AG04449 (cell line): ENCODE data around the gene MAP3K14.

ENCODE experiments used
- CTCF ChIA-PET: fragments of 350-600 bp; formaldehyde crosslinking; extraction: SDS; loops from one replicate; lab custom pipeline; 2021; ENCODE audit warnings: antibody characterized with exemption; lab: Yijun Ruan, JAX
- POLR2A ChIA-PET: fragments of 400-600, 350-600 bp; formaldehyde crosslinking; extraction: SDS; loops from one replicate; lab custom pipeline; 2020; ENCODE audit warnings: antibody characterized with exemption, inconsistent platforms; lab: Yijun Ruan, JAX
- DNase-seq: peaks from one replicate; pipeline ENCODE4 v3.0.0-alpha.2; 2010; ENCODE audit warnings: low read depth, low spot score
- H3K4me3 ChIP-seq: 2 replicates; pipeline ENCODE4 v1.5.1; 2011; ENCODE audit warnings: low read depth, mild to moderate bottlenecking, control low read depth, low read length
- CTCF ChIP-seq: IDR thresholded peaks from one replicate; pipeline ENCODE4 v1.5.1; 2011; ENCODE audit warnings: mild to moderate bottlenecking, moderate library complexity, low read length, control low read depth, inconsistent platforms; ENCODE audit not compliant: insufficient read depth; ENCODE audit errors: missing control alignments

Gene MAP3K14

DNA sequence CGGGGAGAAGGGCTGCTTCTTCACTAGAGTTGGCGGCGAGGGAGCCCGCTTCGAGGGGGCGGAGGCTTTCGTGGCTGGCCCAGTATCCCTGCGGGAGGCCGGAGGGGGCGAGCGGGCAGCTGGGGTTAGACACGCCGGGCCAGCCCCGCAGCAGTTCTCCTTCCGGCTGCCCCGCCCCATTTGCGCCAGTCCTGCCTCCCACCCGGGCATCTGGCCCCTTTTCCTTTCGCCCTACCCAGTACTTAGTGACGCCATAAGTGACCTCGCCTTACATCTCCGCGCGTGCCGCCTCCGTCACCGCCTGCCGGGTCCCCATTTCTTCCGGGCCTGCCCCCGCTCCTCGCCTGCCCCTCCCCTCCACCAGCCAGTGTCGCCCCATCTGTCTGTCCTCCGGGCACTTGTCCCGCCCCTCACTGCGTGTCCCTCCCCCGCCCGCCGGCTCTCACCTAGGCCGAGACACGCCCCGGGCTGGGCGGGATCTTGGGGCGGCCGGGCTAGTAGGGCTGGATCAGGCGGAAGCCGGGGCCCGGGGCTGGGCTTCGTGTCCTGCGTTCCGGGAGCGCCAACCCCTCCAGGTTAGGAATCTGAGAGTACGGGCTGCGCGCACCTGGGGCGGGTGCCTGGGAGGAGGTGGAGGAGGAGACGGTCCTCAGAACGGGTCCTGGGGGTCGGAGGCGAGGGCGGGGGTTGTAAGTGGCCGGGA is 69.2 kb downstream of the MAP3K14 start:
- POLR2A ChIA-PET = no interaction called here
- no peak for TF ChIP-seq CTCF

DNA sequence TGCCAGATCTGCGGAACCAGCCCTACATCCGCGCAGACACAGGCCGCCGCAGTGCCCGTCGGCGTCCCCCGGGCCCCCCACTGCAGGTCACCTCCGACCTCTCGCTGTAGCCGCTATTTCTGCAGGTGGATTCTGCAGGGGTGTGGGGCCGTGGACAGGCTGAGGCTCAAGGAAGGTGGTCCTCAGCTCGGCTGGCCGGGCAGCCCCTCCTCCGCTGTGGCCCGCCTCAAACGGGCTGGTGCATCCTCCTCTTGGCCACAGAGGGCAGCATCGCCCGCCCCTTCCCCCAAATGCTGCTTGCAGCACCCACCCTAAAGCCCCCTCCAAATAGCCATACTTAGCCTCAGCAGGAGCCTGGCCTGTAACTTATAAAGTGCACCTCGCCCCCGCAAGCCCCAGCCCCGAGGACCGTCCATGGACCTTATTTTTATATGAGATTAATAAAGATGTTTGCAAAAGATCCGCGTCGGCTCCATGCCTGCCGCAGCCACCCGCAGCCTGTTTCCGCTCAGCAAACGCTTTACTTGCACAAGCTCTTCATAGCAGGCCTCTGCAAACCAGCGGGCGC is 69.9 kb downstream of the MAP3K14 start:
- DNase-seq = no peak
- H3K4me3 ChIP-seq = peak overlapping the region; percentile 56
- ChIA-PET POLR2A (no interaction called here), CTCF (interaction anchor here (0.7 to 10.2 kb wide), 14 partner anchors 8 to 147 kb away, joined by 3 to 73 read pairs (median 4); no protein-coding TSS in a partner anchor)
- TF ChIP-seq CTCF = peak; percentile 64

More for the DNA sequence above, 69.2 kb downstream of the MAP3K14 start:
- no peak for DNase-seq
- CTCF ChIA-PET = interaction anchor here (1.0 to 10.2 kb wide), 11 partner anchors 8 to 146 kb away, joined by 3 to 73 read pairs (median 5); no protein-coding TSS in a partner anchor
- H3K4me3 ChIP-seq = peak overlapping the region; percentile 56

DNA sequence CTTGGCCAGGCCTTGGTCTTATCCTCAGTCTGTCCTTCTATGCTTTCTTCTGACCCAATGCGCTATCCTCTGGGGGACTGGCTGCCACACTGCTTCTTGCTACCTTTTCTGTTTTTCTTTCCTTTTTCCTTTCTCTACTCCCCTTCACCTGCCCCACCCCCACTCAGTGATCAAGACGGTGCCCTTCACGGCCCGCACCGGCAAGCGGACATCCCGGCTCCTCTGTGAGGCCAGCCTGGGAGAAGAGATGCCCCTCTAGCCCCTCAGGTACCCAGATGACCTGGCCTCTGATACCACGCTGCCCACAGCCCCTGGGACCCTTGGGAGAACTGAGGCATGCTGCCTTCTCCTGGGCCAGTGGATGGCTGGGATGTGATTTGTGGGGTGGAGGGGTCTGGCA is 70.5 kb downstream of the MAP3K14 start:
- POLR2A ChIA-PET = no interaction called here
- CTCF ChIA-PET = interaction anchor here (0.7 to 10.2 kb wide), 12 partner anchors 9 to 180 kb away, joined by 3 to 73 read pairs (median 3); no protein-coding TSS in a partner anchor
- no peak for TF ChIP-seq CTCF
- DNase-seq = no peak
- H3K4me3 ChIP-seq = peak overlapping the region; percentile 56; the same call in 1 of the 2 replicates

- DNase-seq = no peak
- TF ChIP-seq CTCF = no peak
- CTCF ChIA-PET = interaction anchor here (0.7 to 10.2 kb wide), 5 partner anchors 10 to 140 kb away, joined by 3 to 73 read pairs (median 4); no protein-coding TSS in a partner anchor
- H3K4me3 ChIP-seq = no peak overlapping the region
- POLR2A ChIA-PET = no interaction called here
Measured at GRCh38 chr17:45244725-45245656, 71.8 kb downstream of the MAP3K14 start.

GRCh38 chr17:45243750-45244149 is 73.1 kb downstream of the MAP3K14 start:
- ChIA-PET CTCF (interaction anchor here (0.8 to 10.2 kb wide), 5 partner anchors 8 to 148 kb away, joined by 3 to 73 read pairs (median 11); partner anchors contain the start of gene ACBD4), POLR2A (no interaction called here)
- TF ChIP-seq CTCF = no peak
- H3K4me3 ChIP-seq = no peak overlapping the region
- DNase-seq = no peak
